ENCODE results near the gene ZDHHC14. TPM values are rescaled to one million over a fixed set of nuclear protein-coding genes. Genes with fewer than 3 reads are reported as not detected.

ZDHHC14 gene
- total RNA-seq, 4 donors from 2014 or later = 7.1 to 11.4 (median 9.8) TPM

DNA sequence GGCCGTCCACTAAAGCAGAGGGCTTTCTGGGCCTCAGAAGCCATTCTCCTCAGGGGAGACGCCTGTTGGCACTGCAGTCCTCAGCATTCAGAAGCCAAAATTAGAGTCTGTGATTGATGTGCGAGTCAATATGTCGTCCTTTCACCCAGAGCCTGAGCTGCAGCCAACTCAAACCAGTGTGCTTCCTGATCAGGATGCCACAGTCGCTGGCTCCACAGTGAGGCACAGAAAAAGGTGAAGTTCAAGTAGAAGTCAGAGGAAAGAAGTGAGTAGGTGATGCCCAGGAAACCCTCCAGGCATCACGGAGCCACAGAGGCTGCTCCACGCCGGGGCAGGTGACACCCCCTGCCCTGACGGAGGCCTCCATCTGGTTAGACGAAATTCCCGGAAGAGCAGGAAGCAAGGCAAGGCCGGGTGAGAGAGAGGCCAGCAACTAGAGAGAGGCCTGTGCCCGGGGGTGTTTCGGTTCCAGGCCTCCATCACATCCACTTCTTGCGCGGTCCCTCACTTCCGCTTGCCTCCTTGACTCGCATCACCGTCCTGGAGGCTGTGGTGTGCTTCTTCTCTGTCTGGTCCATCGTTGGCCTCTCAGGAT is 264.3 kb downstream of the ZDHHC14 start:
- Histone ChIP-seq H3K36me3 (no peaks in the 10 kb centered on the region), H3K27ac (replicated peaks in 1 of 4) (no peak overlapping the region), H3K9me3 (no peaks in the 10 kb centered on the region), H3K27me3 (no peaks in the 10 kb centered on the region), H3K4me3 (no peak overlapping the region), H3K4me1 (peaks cover 7 to 11% (median 8%) of the 10 kb centered on the region in 4 donors)
- no peak for DNase-seq (ENCODE audit: extremely low spot score)
- intact Hi-C loops (cut with DNase I) = no loop called here
- no peak for TF ChIP-seq POLR2A (IDR thresholded peaks at IDR 0.05; ENCODE audit: low read depth)
- no peak for TF ChIP-seq POLR2AphosphoS5 (IDR thresholded peaks at IDR 0.05)
- no peak for TF ChIP-seq EP300 (IDR thresholded peaks at IDR 0.05)
- TF ChIP-seq, protein P1, sequence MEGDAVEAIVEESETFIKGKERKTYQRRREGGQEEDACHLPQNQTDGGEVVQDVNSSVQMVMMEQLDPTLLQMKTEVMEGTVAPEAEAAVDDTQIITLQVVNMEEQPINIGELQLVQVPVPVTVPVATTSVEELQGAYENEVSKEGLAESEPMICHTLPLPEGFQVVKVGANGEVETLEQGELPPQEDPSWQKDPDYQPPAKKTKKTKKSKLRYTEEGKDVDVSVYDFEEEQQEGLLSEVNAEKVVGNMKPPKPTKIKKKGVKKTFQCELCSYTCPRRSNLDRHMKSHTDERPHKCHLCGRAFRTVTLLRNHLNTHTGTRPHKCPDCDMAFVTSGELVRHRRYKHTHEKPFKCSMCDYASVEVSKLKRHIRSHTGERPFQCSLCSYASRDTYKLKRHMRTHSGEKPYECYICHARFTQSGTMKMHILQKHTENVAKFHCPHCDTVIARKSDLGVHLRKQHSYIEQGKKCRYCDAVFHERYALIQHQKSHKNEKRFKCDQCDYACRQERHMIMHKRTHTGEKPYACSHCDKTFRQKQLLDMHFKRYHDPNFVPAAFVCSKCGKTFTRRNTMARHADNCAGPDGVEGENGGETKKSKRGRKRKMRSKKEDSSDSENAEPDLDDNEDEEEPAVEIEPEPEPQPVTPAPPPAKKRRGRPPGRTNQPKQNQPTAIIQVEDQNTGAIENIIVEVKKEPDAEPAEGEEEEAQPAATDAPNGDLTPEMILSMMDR (IDR thresholded peaks at IDR 0.05) = no peak
- WGBS = 86% methylated on average over 19 of the region's 20 CpGs

DNA sequence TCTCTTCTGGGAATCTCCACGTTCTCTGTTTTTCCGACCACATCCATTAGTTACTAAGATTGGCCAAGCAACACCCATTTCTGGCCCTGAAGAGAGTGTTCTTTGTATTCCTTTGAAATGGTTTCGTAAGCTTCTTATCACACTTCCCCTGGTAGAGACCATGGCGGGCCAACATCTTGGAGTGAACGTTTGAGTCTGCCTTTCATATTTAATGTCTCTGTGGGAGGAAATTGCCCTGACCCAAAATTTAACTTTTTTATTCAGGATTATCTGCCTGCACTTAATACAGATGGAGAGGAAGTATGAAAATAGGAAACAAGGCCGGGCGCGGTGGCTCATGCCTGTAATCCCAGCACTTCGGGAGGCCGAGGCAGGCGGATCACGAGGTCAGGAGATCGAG is 265.0 kb downstream of the ZDHHC14 start:
- H3K9me3 ChIP-seq = no peaks in the 10 kb centered on the region
- no peaks in the 10 kb centered on the region for H3K27me3 ChIP-seq
- no peak for DNase-seq (ENCODE audit: extremely low spot score)
- H3K27ac ChIP-seq (replicated peaks in 1 of 4) = no peak overlapping the region
- TF ChIP-seq POLR2AphosphoS5 (IDR thresholded peaks at IDR 0.05) (no peak), EP300 (IDR thresholded peaks at IDR 0.05) (no peak), POLR2A (IDR thresholded peaks at IDR 0.05; ENCODE audit: low read depth) (no peak)
- TF ChIP-seq, protein P1 (IDR thresholded peaks at IDR 0.05) = no peak
- H3K36me3 ChIP-seq = no peaks in the 10 kb centered on the region
- 78% methylated on average over 13 of the region's 13 CpGs for WGBS
- H3K4me3 ChIP-seq = no peak overlapping the region
- H3K4me1 ChIP-seq = peaks cover 8 to 18% (median 15%) of the 10 kb centered on the region in 4 donors
- intact Hi-C loops (cut with DNase I) = no loop called here

DNA sequence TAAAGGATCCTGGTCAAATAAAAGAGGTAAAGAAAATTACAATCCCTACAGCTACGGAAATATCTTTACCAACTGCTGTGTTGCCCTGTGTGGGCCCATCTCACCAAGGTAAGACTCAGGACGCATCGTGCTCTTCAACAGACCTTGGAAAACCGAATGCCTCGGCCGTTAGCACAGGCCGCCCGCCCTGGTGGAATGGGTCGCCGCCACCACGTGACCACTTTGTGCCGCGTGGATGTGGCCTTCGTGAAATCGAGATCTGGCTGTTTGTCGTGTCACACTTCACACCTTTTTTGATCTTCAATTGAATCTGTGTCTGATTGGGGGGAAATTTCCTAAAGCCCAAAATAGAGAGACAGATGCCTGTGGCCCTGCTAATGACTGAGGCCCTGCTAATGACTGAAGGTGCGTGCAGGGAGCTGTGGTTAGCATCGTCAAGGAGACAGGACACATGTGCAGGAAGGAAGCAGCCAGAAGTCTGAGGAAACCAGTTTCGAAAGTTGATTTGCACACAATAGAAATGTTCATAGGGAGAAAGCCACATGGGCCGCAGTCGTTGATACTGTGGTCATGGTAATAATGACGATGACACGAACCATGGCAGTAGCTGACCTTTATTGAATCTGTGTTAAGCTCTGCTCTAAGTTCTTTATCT is 266.4 kb downstream of the ZDHHC14 start:
- peaks cover 8 to 19% (median 15%) of the 10 kb centered on the region in 4 donors for H3K4me1 ChIP-seq
- no peak overlapping the region for H3K4me3 ChIP-seq
- intact Hi-C loops (cut with DNase I) = no loop called here
- 91% methylated on average over 23 of the region's 23 CpGs for WGBS
- no peaks in the 10 kb centered on the region for H3K27me3 ChIP-seq
- TF ChIP-seq EP300 (IDR thresholded peaks at IDR 0.05) (no peak), POLR2A (IDR thresholded peaks at IDR 0.05; ENCODE audit: low read depth) (no peak), POLR2AphosphoS5 (IDR thresholded peaks at IDR 0.05) (no peak)
- TF ChIP-seq, protein P1 (IDR thresholded peaks at IDR 0.05) = no peak
- H3K27ac ChIP-seq (replicated peaks in 1 of 4) = no peak overlapping the region
- DNase-seq (ENCODE audit: extremely low spot score) = no peak
- no peaks in the 10 kb centered on the region for H3K9me3 ChIP-seq
- H3K36me3 ChIP-seq = no peaks in the 10 kb centered on the region

DNA sequence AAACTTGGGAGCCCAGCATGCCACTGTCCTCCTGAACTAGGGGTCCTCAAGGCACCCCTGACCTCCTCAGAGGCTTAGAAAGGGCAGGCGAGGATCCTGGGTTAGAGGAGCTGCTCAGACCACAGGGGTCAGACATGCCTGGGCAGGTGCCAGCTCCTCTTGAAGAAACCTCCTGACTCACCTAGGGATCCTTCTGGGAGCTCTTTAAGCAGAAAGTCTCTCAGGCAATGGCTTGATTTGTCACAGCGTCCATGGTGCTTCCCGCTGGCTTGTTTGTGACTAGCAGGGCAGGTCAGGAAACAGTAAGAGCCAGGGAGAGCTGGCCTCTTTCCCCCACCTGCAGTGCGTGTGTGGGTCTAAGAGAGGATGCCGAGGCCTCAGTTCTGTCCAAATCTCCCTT is 267.6 kb downstream of the ZDHHC14 start:
- TF ChIP-seq, protein P1 (IDR thresholded peaks at IDR 0.05) = no peak
- TF ChIP-seq EP300 (IDR thresholded peaks at IDR 0.05) (no peak), POLR2A (IDR thresholded peaks at IDR 0.05; ENCODE audit: low read depth) (no peak), POLR2AphosphoS5 (IDR thresholded peaks at IDR 0.05) (no peak)
- no peak overlapping the region for H3K4me3 ChIP-seq
- peaks cover 8 to 19% (median 15%) of the 10 kb centered on the region in 4 donors for H3K4me1 ChIP-seq
- H3K27ac ChIP-seq (replicated peaks in 1 of 4) = no peak overlapping the region
- WGBS = 80% methylated on average over 5 of the region's 5 CpGs
- H3K36me3 ChIP-seq = peaks cover 0 to 4% (median 3%) of the 10 kb centered on the region in 4 donors
- no peaks in the 10 kb centered on the region for H3K27me3 ChIP-seq
- no peak for DNase-seq (ENCODE audit: extremely low spot score)
- H3K9me3 ChIP-seq = no peaks in the 10 kb centered on the region
- intact Hi-C loops (cut with DNase I) = no loop called here
